H1 (cell line): ENCODE measurements around the gene RBMX. TPM values are rescaled to one million over a fixed set of nuclear protein-coding genes. Genes with fewer than 3 reads are reported as not detected.

Experiments
- CTCF ChIA-PET: fragments of 300-600 bp; sonication (Branson Sonifier 250); formaldehyde crosslinking; loops from one replicate; lab custom pipeline; 2021; ENCODE audit not compliant: partially characterized antibody; lab: Charles Lee
- POLR2A ChIA-PET: fragments of 300-600 bp; sonication (Branson Sonifier 250); formaldehyde crosslinking; loops from one replicate; lab custom pipeline; 2021; ENCODE audit warnings: inconsistent platforms; ENCODE audit not compliant: partially characterized antibody; lab: Charles Lee
- DNase-seq, 2 experiments: peaks; one replicate each; pipeline versions ENCODE4 v3.0.0 to v3.0.0-alpha.2; 2010 to 2022; ENCODE audit warnings: low spot score in 2 of 2, low read depth in 1 of 2, mixed read lengths in 1 of 2
- FAIRE-seq: peaks from 2 replicates; lab custom pipeline; 2011; peaks lifted over from hg19 to GRCh38; lab: Jason Lieb, UNC
- H2AFZ ChIP-seq: 2 replicates; pipeline ENCODE4 v1.8.1; 2012; ENCODE audit warnings: low read length, inconsistent platforms
- H2AK5ac ChIP-seq: 2 replicates; pipeline ENCODE4 v1.6.1; 2013; ENCODE audit warnings: low read depth, low read length
- H2BK120ac ChIP-seq: replicated peaks from 2 replicates; pipeline ENCODE3; 2013; ENCODE audit warnings: low read depth, low read length, inconsistent platforms
- H2BK12ac ChIP-seq: 2 replicates; pipeline ENCODE4 v1.6.1; 2013; ENCODE audit warnings: low read depth, low read length
- H2BK15ac ChIP-seq: 2 replicates; pipeline ENCODE4 v1.6.1; 2013; ENCODE audit warnings: low read length
- H2BK20ac ChIP-seq: 2 replicates; pipeline ENCODE4 v1.6.1; 2013; ENCODE audit warnings: low read length
- H2BK5ac ChIP-seq: 2 replicates; pipeline ENCODE4 v1.6.1; 2013; ENCODE audit warnings: low read depth, low read length
- H3K14ac ChIP-seq: 2 replicates; pipeline ENCODE4 v1.6.1; 2013; ENCODE audit warnings: inconsistent platforms; ENCODE audit not compliant: insufficient read length
- H3K18ac ChIP-seq: 2 replicates; pipeline ENCODE4 v1.6.1; 2013; ENCODE audit warnings: low read length; ENCODE audit errors: extremely low read depth
- H3K23ac ChIP-seq: 2 replicates; pipeline ENCODE4 v1.6.1; 2013; ENCODE audit warnings: inconsistent platforms; ENCODE audit not compliant: insufficient read length
- H3K23me2 ChIP-seq: 2 replicates; pipeline ENCODE4 v1.6.1; 2013; ENCODE audit warnings: low read depth, low read length
- H3K27ac ChIP-seq: 2 replicates; pipeline ENCODE4 v1.6.1; 2011; ENCODE audit warnings: low read depth, low read length, inconsistent platforms
- H3K27me3 ChIP-seq, 4 experiments: replicated peaks in 1 of 4; 1 replicate in 1 of 4; 2 replicates in 3 of 4; pipeline versions ENCODE4 v1.6.1 to v1.8.1; 2011 to 2013; ENCODE audit warnings: low read length in 3 of 4, mild to moderate bottlenecking in 3 of 4, inconsistent platforms in 2 of 4, mixed read lengths in 2 of 4, moderate library complexity in 1 of 4; ENCODE audit not compliant: control insufficient read depth in 3 of 4, insufficient read depth in 3 of 4; ENCODE audit errors: extremely low read depth in 1 of 4
- H3K36me3 ChIP-seq, 4 experiments: 2 replicates each; pipeline versions ENCODE4 v1.6.1 to v1.8.1; 2011 to 2013; ENCODE audit warnings: mild to moderate bottlenecking in 4 of 4, low read length in 3 of 4, moderate library complexity in 2 of 4, control low read depth in 1 of 4, inconsistent platforms in 1 of 4; ENCODE audit not compliant: insufficient read depth in 4 of 4, control insufficient read depth in 2 of 4
- H3K4ac ChIP-seq: replicated peaks from 2 replicates; pipeline ENCODE3; 2013; ENCODE audit warnings: low read length, low read depth, mixed read lengths, inconsistent platforms; ENCODE audit not compliant: insufficient read length
- H3K4me1 ChIP-seq, 4 experiments: replicated peaks in 1 of 4; 1 replicate in 1 of 4; 2 replicates in 3 of 4; pipeline versions ENCODE4 v1.6.1 to v1.8.1; 2011 to 2013; ENCODE audit warnings: low read length in 3 of 4, inconsistent platforms in 2 of 4, mixed read lengths in 1 of 4; ENCODE audit not compliant: insufficient read depth in 4 of 4, control insufficient read depth in 3 of 4
- H3K4me2 ChIP-seq, 2 experiments: 2 replicates each; pipeline versions ENCODE4 v1.6.1 to v1.8.1; 2011 to 2013; ENCODE audit warnings: low read depth in 2 of 2, low read length in 2 of 2, control low read depth in 1 of 2, inconsistent platforms in 1 of 2, mild to moderate bottlenecking in 1 of 2; ENCODE audit not compliant: insufficient read depth in 1 of 2
- H3K4me3 ChIP-seq, 4 experiments: fragments of 200-600, 300-600 bp in 1 of 4; sonication (generic), shearing (Covaris generic), sonication (Bioruptor Twin) in 1 of 4; 2 replicates each; pipeline versions ENCODE4 v1.5.1 to v1.8.1; 2011 to 2016; ENCODE audit warnings: low read length in 4 of 4, low read depth in 3 of 4, control low read depth in 2 of 4, inconsistent platforms in 2 of 4, mild to moderate bottlenecking in 2 of 4, mixed read lengths in 1 of 4, moderate library complexity in 1 of 4; ENCODE audit not compliant: insufficient read depth in 2 of 4; ENCODE audit errors: extremely low read depth in 1 of 4
- H3K56ac ChIP-seq: replicated peaks from 2 replicates; pipeline ENCODE3; 2013; ENCODE audit warnings: low read depth, mild to moderate bottlenecking, mixed read lengths, low read length, inconsistent platforms; ENCODE audit not compliant: insufficient read length
- H3K79me1 ChIP-seq: 2 replicates; pipeline ENCODE4 v1.6.1; 2013; ENCODE audit warnings: low read depth, low read length, control low read depth
- H3K79me2 ChIP-seq, 2 experiments: 2 replicates each; pipeline versions ENCODE4 v1.6.1 to v1.8.1; 2012 to 2013; ENCODE audit warnings: low read length in 2 of 2, mild to moderate bottlenecking in 2 of 2, inconsistent platforms in 1 of 2; ENCODE audit not compliant: insufficient read depth in 2 of 2, control insufficient read depth in 1 of 2
- H3K9ac ChIP-seq, 4 experiments: replicated peaks in 1 of 4; 1 replicate in 1 of 4; 2 replicates in 3 of 4; pipeline versions ENCODE4 v1.6.1 to v1.8.1; 2011 to 2013; ENCODE audit warnings: low read depth in 3 of 4, low read length in 3 of 4, control low read depth in 2 of 4, mild to moderate bottlenecking in 2 of 4, moderate library complexity in 2 of 4, inconsistent platforms in 1 of 4; ENCODE audit errors: extremely low read depth in 1 of 4
- H3K9me3 ChIP-seq, 2 experiments: 2 replicates each; pipeline versions ENCODE4 v1.6.1 to v1.8.1; 2012 to 2013; ENCODE audit warnings: mild to moderate bottlenecking in 2 of 2, moderate library complexity in 2 of 2, control low read depth in 1 of 2, inconsistent platforms in 1 of 2, low read depth in 1 of 2, low read length in 1 of 2, mixed read lengths in 1 of 2; ENCODE audit not compliant: insufficient read depth in 2 of 2
- H4K20me1 ChIP-seq, 2 experiments: replicated peaks in 1 of 2; 2 replicates each; pipeline versions ENCODE3 to v1.8.1; 2011 to 2013; ENCODE audit warnings: inconsistent platforms in 2 of 2, low read length in 2 of 2, mild to moderate bottlenecking in 1 of 2; ENCODE audit not compliant: insufficient read depth in 2 of 2, control insufficient read depth in 1 of 2
- H4K5ac ChIP-seq: 2 replicates; pipeline ENCODE4 v1.6.1; 2013; ENCODE audit warnings: low read length, low read depth, mixed read lengths, inconsistent platforms; ENCODE audit not compliant: insufficient read length
- H4K8ac ChIP-seq: 2 replicates; pipeline ENCODE4 v1.8.0; 2013; ENCODE audit warnings: mild to moderate bottlenecking, moderate library complexity, low read length, inconsistent platforms; ENCODE audit not compliant: insufficient read depth; ENCODE audit errors: extremely low read depth
- H4K91ac ChIP-seq: replicated peaks from 2 replicates; pipeline ENCODE3; 2013; ENCODE audit warnings: low read length, mixed read lengths, inconsistent platforms; ENCODE audit not compliant: insufficient read length
- BRCA1 ChIP-seq: IDR thresholded peaks from 2 replicates; pipeline ENCODE4 v1.6.1; 2012; ENCODE audit warnings: low read depth, low read length, improper control_type of control experiment
- HDAC6 ChIP-seq: IDR thresholded peaks from one replicate; pipeline ENCODE4 v1.7.1; 2012; ENCODE audit warnings: low read depth, mild to moderate bottlenecking, inconsistent platforms, low read length, moderate library complexity
- JUN ChIP-seq: IDR thresholded peaks from 2 replicates; pipeline ENCODE4 v1.6.1; 2011; ENCODE audit warnings: low read depth, mild to moderate bottlenecking, improper control_type of control experiment, low read length
- KDM4A ChIP-seq: IDR thresholded peaks from one replicate; pipeline ENCODE4 v1.7.1; 2012; ENCODE audit warnings: low read depth, mild to moderate bottlenecking, moderate library complexity, low read length, inconsistent platforms; ENCODE audit not compliant: severe bottlenecking
- RXRA ChIP-seq: IDR thresholded peaks from 2 replicates; pipeline ENCODE4 v1.6.1; 2011; ENCODE audit warnings: low read depth, mild to moderate bottlenecking, low read length, moderate library complexity; ENCODE audit not compliant: insufficient read depth
- SIRT6 ChIP-seq: IDR thresholded peaks from one replicate; pipeline ENCODE4 v1.7.1; 2012; ENCODE audit warnings: low read length, inconsistent platforms
- TBP ChIP-seq: IDR thresholded peaks from 2 replicates; pipeline ENCODE4 v1.6.1; 2011; ENCODE audit warnings: low read depth, low read length, improper control_type of control experiment
- TEAD4 ChIP-seq: IDR thresholded peaks from 2 replicates; pipeline ENCODE4 v1.6.1; 2012; ENCODE audit warnings: low read depth, low read length, inconsistent platforms, mixed read lengths
- YY1 ChIP-seq: IDR thresholded peaks from 2 replicates; pipeline ENCODE4 v1.6.1; 2011; ENCODE audit warnings: low read depth, mild to moderate bottlenecking, low read length
- ZNF274 ChIP-seq: IDR thresholded peaks from 2 replicates; pipeline ENCODE4 v1.7.0; 2012; ENCODE audit warnings: low read length, borderline replicate concordance; ENCODE audit errors: extremely low read depth
- WGBS, 2 experiments: shearing (Covaris generic) in 1 of 2; methylation state at CpG; one replicate each; pipeline versions ENCODE4 v1.1.6 to v1.1.7; 2013 to 2015; ENCODE audit warnings: low lambda C conversion rate in 2 of 2, mixed read lengths in 2 of 2, inconsistent platforms in 1 of 2, low coverage in 1 of 2, missing lambda C conversion rate in 1 of 2; ENCODE audit not compliant: insufficient replicate concordance in 2 of 2, insufficient coverage in 1 of 2, insufficient read length in 1 of 2; ENCODE audit errors: extremely low coverage in 1 of 2, missing lambda C conversion rate in 1 of 2; 5-methylcytosine and 5-hydroxymethylcytosine counted together
- polyA plus RNA-seq, 7 experiments: library from polyadenylated mRNA; depleted of rRNA in 3 of 7; stranded (reverse) in 5 of 7; unstranded in 2 of 7; fragments of >200 nt in 5 of 7; fragments of 200-250 nt in 2 of 7; gene quantifications; 1 replicate in 5 of 7; 2 replicates in 1 of 7; 4 replicates in 1 of 7; pipeline versions ENCODE4 v1.2.1 to v1.2.3, GENCODE V29; 2011 to 2013; ENCODE audit warnings: missing spikeins in 2 of 7, mixed read lengths in 2 of 7
- total RNA-seq: library from RNA; stranded (reverse); fragmentation: NEBNext Ultra II Directional; extraction: Animal tissue kit (Norgen Biotek cat#: 25700); gene quantifications from 2 replicates; pipeline ENCODE4 v1.2.1, GENCODE V29; 2021
- TF ChIP-seq, protein P1 (sequence below): IDR thresholded peaks from 2 replicates; pipeline ENCODE4 v1.6.1; 2012; ENCODE audit warnings: low read length, inconsistent platforms
- TF ChIP-seq, protein P2 (sequence below): IDR thresholded peaks from 2 replicates; pipeline ENCODE4 v1.6.1; 2012; ENCODE audit warnings: inconsistent platforms

The RBMX gene
- total and polyA plus RNA-seq, 2 of the 8 experiments (the other 6 are each of a cell fraction or from before 2014, with no cell fraction given) = 213 to 476 TPM

DNA sequence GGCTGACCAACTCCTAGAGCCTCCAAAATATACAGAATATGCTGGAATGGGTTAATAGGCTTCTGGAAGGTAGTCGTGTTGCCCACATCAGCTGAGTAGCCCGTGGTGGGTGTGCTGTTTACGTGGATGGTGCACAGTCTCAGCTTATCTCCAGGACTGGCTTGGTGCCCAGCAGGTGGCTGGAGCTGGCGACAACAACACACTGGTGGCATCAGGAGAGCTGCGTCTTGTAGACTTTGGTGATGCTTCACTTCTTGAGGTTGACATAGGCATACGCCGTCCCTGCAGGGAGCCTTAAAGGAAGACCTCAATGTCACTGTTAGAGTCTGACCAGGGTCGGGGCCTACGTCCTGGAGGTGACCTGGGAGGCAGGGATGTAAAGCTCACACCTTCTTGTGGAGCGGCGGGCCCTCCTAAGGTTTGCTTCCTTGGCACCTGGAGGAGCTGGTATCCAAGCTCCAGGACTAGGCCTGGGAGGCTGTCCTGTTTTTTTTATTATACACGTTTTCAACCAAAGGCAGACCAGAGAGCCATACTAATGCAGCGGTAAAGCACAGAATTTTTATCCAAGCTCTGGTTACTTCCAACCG, 26.5 kb upstream of the RBMX start:
- CTCF ChIA-PET = interaction anchor here (0.8 kb wide), 1 partner anchor 20 kb away, joined by 3 read pairs; no protein-coding TSS in a partner anchor
- TF ChIP-seq TEAD4 (no peak), TBP (no peak), BRCA1 (no peak), YY1 (no peak), HDAC6 (no peak), ZNF274 (no peak), KDM4A (no peak), SIRT6 (no peak), RXRA (no peak), JUN (no peak)
- TF ChIP-seq, protein P1, sequence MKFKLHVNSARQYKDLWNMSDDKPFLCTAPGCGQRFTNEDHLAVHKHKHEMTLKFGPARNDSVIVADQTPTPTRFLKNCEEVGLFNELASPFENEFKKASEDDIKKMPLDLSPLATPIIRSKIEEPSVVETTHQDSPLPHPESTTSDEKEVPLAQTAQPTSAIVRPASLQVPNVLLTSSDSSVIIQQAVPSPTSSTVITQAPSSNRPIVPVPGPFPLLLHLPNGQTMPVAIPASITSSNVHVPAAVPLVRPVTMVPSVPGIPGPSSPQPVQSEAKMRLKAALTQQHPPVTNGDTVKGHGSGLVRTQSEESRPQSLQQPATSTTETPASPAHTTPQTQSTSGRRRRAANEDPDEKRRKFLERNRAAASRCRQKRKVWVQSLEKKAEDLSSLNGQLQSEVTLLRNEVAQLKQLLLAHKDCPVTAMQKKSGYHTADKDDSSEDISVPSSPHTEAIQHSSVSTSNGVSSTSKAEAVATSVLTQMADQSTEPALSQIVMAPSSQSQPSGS = no peak
- TF ChIP-seq, protein P2, sequence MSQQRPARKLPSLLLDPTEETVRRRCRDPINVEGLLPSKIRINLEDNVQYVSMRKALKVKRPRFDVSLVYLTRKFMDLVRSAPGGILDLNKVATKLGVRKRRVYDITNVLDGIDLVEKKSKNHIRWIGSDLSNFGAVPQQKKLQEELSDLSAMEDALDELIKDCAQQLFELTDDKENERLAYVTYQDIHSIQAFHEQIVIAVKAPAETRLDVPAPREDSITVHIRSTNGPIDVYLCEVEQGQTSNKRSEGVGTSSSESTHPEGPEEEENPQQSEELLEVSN = no peak

More for the DNA sequence above, 26.5 kb upstream of the RBMX start:
- no peak overlapping the region for H4K5ac ChIP-seq
- H3K23ac ChIP-seq = no peak overlapping the region
- H2BK20ac ChIP-seq = no peak overlapping the region
- no peaks in the 10 kb centered on the region for H4K20me1 ChIP-seq
- no peak overlapping the region for H4K91ac ChIP-seq
- H2BK5ac ChIP-seq = no peak overlapping the region
- H3K18ac ChIP-seq = no peak overlapping the region
- H3K79me1 ChIP-seq = no peaks in the 10 kb centered on the region
- no peak overlapping the region for H2AK5ac ChIP-seq
- H3K27me3 ChIP-seq = no peaks in the 10 kb centered on the region
- H3K23me2 ChIP-seq = peaks cover 3% of the 10 kb centered on the region; the same call in 1 of the 2 replicates
- no peaks in the 10 kb centered on the region for H3K79me2 ChIP-seq
- H3K36me3 ChIP-seq = no peaks in the 10 kb centered on the region
- H3K4ac ChIP-seq = no peak overlapping the region
- H2BK120ac ChIP-seq = no peak overlapping the region
- H3K4me1 ChIP-seq = no peaks in the 10 kb centered on the region; a peak in 1 of 7 replicates
- H4K8ac ChIP-seq = no peak overlapping the region
- H3K9ac ChIP-seq = no peak overlapping the region
- DNase-seq = no peak
- no peak overlapping the region for H2BK15ac ChIP-seq
- FAIRE-seq = no peak
- H3K27ac ChIP-seq = no peak overlapping the region
- H3K14ac ChIP-seq = no peak overlapping the region
- H3K4me2 ChIP-seq = no peak overlapping the region
- no peak overlapping the region for H2BK12ac ChIP-seq
- no peak overlapping the region for H2AFZ ChIP-seq
- no peak overlapping the region for H3K56ac ChIP-seq
- WGBS, 2 experiments = 95% methylated on average over 12 of the region's 14 CpGs; no CpG with 5 or more reads in 1 of the 2 experiments
- no peak overlapping the region for H3K4me3 ChIP-seq
- H3K9me3 ChIP-seq = no peaks in the 10 kb centered on the region
- POLR2A ChIA-PET = interaction anchor here (1.0 to 4.6 kb wide), 4 partner anchors 15 to 30 kb away, joined by 3 to 46 read pairs (median 5); partner anchors contain the start of gene RBMX
